ENCODE results near the gene PODXL.

PODXL gene

GRCh38 chr7:131591687-131592319, 35.4 kb upstream of the PODXL start:
- Histone ChIP-seq H3K4me1 (ENCODE audit: insufficient read depth, low read length, severe bottlenecking) (no peaks in the 10 kb centered on the region), H3F3A (ENCODE audit: insufficient read depth, low read length) (no peaks in the 10 kb centered on the region), H3K79me2 (ENCODE audit: insufficient read depth, low read length) (no peaks in the 10 kb centered on the region), H3K4me3 (ENCODE audit: low read depth, low read length, poor library complexity, severe bottlenecking) (no peak overlapping the region), H3K27ac (ENCODE audit: low read depth, low read length, poor library complexity, severe bottlenecking) (no peak overlapping the region), H3K9ac (ENCODE audit: low read length) (no peak overlapping the region), H3K4me2 (ENCODE audit: low read length) (no peak overlapping the region), H2AFZ (ENCODE audit: low read length) (no peak overlapping the region), H3K36me3 (ENCODE audit: insufficient read depth, low read length) (no peaks in the 10 kb centered on the region), H4K20me1 (ENCODE audit: insufficient read depth, low read length) (no peaks in the 10 kb centered on the region), H3K27me3 (ENCODE audit: insufficient read depth, low read length) (no peaks in the 10 kb centered on the region), H3K9me2 (ENCODE audit: low read depth, low read length) (no peaks in the 10 kb centered on the region), H3K9me3 (ENCODE audit: low read length) (no peaks in the 10 kb centered on the region)
- TF ChIP-seq CTCF (IDR thresholded peaks at IDR 0.05; ENCODE audit: low read length) = no peak

- Histone ChIP-seq H3F3A (ENCODE audit: insufficient read depth, low read length) (no peaks in the 10 kb centered on the region), H3K36me3 (ENCODE audit: insufficient read depth, low read length) (no peaks in the 10 kb centered on the region), H3K9ac (ENCODE audit: low read length) (no peak overlapping the region), H3K9me2 (ENCODE audit: low read depth, low read length) (no peaks in the 10 kb centered on the region), H3K27me3 (ENCODE audit: insufficient read depth, low read length) (no peaks in the 10 kb centered on the region), H3K27ac (ENCODE audit: low read depth, low read length, poor library complexity, severe bottlenecking) (no peak overlapping the region), H3K4me1 (ENCODE audit: insufficient read depth, low read length, severe bottlenecking) (no peaks in the 10 kb centered on the region), H3K79me2 (ENCODE audit: insufficient read depth, low read length) (no peaks in the 10 kb centered on the region), H3K4me3 (ENCODE audit: low read depth, low read length, poor library complexity, severe bottlenecking) (no peak overlapping the region), H2AFZ (ENCODE audit: low read length) (no peak overlapping the region), H3K9me3 (ENCODE audit: low read length) (no peaks in the 10 kb centered on the region), H3K4me2 (ENCODE audit: low read length) (no peak overlapping the region), H4K20me1 (ENCODE audit: insufficient read depth, low read length) (no peaks in the 10 kb centered on the region)
- no peak for TF ChIP-seq EZH2 (IDR thresholded peaks at IDR 0.05; ENCODE audit: borderline replicate concordance, low read length)
- TF ChIP-seq CTCF (IDR thresholded peaks at IDR 0.05; ENCODE audit: low read length) = no peak
Observed at GRCh38 chr7:131587315-131587923, 31.0 kb upstream of the PODXL start.

- Histone ChIP-seq H3K9me2 (ENCODE audit: low read depth, low read length) (no peaks in the 10 kb centered on the region), H3K36me3 (ENCODE audit: insufficient read depth, low read length) (no peaks in the 10 kb centered on the region), H2AFZ (ENCODE audit: low read length) (no peak overlapping the region), H3K9me3 (ENCODE audit: low read length) (no peaks in the 10 kb centered on the region), H3K4me3 (ENCODE audit: low read depth, low read length, poor library complexity, severe bottlenecking) (no peak overlapping the region), H4K20me1 (ENCODE audit: insufficient read depth, low read length) (no peaks in the 10 kb centered on the region), H3K4me2 (ENCODE audit: low read length) (no peak overlapping the region), H3K27me3 (ENCODE audit: insufficient read depth, low read length) (no peaks in the 10 kb centered on the region), H3F3A (ENCODE audit: insufficient read depth, low read length) (no peaks in the 10 kb centered on the region), H3K4me1 (ENCODE audit: insufficient read depth, low read length, severe bottlenecking) (no peaks in the 10 kb centered on the region), H3K9ac (ENCODE audit: low read length) (no peak overlapping the region), H3K27ac (ENCODE audit: low read depth, low read length, poor library complexity, severe bottlenecking) (no peak overlapping the region), H3K79me2 (ENCODE audit: insufficient read depth, low read length) (no peaks in the 10 kb centered on the region)
- TF ChIP-seq CTCF (IDR thresholded peaks at IDR 0.05; ENCODE audit: low read length) (no peak), EZH2 (IDR thresholded peaks at IDR 0.05; ENCODE audit: borderline replicate concordance, low read length) (no peak)
Observed at GRCh38 chr7:131586759-131587158, 30.3 kb upstream of the PODXL start.
